KMS-11 (cell line): ENCODE measurements around the gene LARP4B.

ENCODE experiments used
- H2AFZ ChIP-seq: fragments of 200-600 bp; sonication (generic); 2 replicates; pipeline ENCODE4 v1.6.1; 2016; ENCODE audit warnings: antibody characterized with exemption, mixed run types, low read depth
- H3K27ac ChIP-seq: fragments of 200-600 bp; sonication (generic); 2 replicates; pipeline ENCODE4 v1.6.1; 2016; ENCODE audit warnings: mild to moderate bottlenecking, mixed run types
- H3K27me3 ChIP-seq: fragments of 200-600 bp; sonication (generic); 2 replicates; pipeline ENCODE4 v1.6.1; 2017; ENCODE audit warnings: mild to moderate bottlenecking, low read depth, mixed run types, moderate library complexity; ENCODE audit not compliant: insufficient read depth
- H3K36me3 ChIP-seq: fragments of 200-600 bp; sonication (generic); 2 replicates; pipeline ENCODE4 v1.6.1; 2017; ENCODE audit warnings: mild to moderate bottlenecking, mixed run types; ENCODE audit not compliant: insufficient read depth
- H3K4me1 ChIP-seq: fragments of 200-600 bp; sonication (generic); 2 replicates; pipeline ENCODE4 v1.6.1; 2016; ENCODE audit warnings: mild to moderate bottlenecking, low read depth, mixed run types; ENCODE audit not compliant: poor library complexity, severe bottlenecking
- H3K4me2 ChIP-seq: fragments of 200-600 bp; sonication (generic); 2 replicates; pipeline ENCODE4 v1.7.0; 2016; ENCODE audit warnings: mild to moderate bottlenecking, mixed run types
- H3K4me3 ChIP-seq: fragments of 200-600 bp; sonication (generic); IDR thresholded peaks from 2 replicates; pipeline ENCODE4 v1.6.1; 2017; ENCODE audit warnings: low read depth, low read length, mixed read lengths; ENCODE audit not compliant: insufficient read depth
- H3K79me2 ChIP-seq: fragments of 200-600 bp; sonication (generic); 2 replicates; pipeline ENCODE4 v1.6.1; 2016; ENCODE audit warnings: low read depth, mixed run types; ENCODE audit not compliant: insufficient read depth
- H3K9ac ChIP-seq: fragments of 200-600 bp; sonication (generic); 2 replicates; pipeline ENCODE4 v1.6.1; 2016; ENCODE audit warnings: mild to moderate bottlenecking, mixed run types
- H4K20me1 ChIP-seq: fragments of 200-600 bp; sonication (generic); 2 replicates; pipeline ENCODE4 v1.6.1; 2016; ENCODE audit warnings: mild to moderate bottlenecking, mixed run types; ENCODE audit not compliant: insufficient read depth
- TF ChIP-seq, protein P1 (sequence below): fragments of 200-600 bp; sonication (generic); conservative IDR thresholded peaks from 2 replicates; pipeline ENCODE4 v1.6.1; 2017; ENCODE audit warnings: low read depth, mild to moderate bottlenecking, antibody characterized with exemption, low read length, moderate library complexity, mixed read lengths

Gene LARP4B

DNA sequence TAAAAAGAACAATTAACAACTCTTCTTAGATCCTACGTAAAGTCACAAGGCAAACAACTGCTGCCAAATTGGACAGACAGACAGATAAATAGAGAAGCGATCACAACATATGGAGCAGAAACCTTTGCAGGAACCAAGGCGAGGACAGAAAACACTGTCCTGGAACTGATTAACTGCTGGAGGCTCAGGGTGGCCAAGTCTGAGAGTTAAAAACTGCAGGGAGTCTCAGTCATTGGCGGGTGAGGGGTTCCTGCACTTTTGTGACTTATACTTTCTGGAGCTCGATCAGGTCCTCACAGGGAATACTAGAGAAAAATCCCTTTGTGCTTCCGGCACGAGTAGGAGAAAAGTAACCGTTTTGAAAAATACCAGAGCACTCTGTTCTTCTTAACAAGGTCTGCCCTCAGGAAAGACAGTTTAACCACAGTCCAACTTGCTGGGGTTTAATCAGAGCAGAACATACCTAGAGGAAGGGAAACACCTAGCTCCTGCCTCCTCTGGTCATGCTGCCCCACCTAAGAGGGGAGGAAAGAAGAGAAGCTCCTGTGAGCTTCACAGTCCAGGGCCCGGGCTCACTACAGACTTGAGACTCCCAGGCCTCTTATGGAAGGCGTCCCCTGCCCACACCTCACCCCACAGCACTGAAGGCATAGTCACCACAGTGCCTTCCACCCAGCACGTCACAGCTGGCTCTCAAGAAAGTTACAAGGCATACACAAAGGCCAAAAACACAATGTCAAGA lies 74.9 kb downstream of the LARP4B start:
- H3K36me3 ChIP-seq, result peaks cover 4% of the 10 kb centered on the region; the same call in 1 of the 2 replicates
- H2AFZ ChIP-seq, result no peak overlapping the region

DNA sequence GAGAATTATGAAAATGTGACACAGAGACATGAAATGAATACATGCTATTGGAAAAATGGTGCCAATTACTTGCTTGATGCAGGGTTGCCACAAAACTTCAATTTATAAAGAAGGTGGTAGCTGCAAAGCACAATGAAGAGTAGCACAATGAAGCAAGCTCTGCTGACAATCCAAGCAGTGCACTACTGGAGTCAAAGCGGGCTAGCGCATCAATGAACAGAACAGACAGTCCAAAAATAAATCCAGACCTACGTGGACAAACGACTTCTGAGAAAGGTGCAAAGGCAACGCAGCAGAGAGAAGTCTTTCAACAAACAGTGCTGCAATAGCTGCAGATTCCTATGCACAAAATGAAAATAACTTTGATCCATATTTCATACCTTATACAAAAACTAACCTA lies 75.8 kb downstream of the LARP4B start:
- no peak overlapping the region for H3K9ac ChIP-seq
- H3K4me3 ChIP-seq, result no peak overlapping the region
- no peaks in the 10 kb centered on the region; the same call in 1 of the 2 replicates for H4K20me1 ChIP-seq
- no peak overlapping the region for H3K4me2 ChIP-seq
- H3K27ac ChIP-seq, result no peak overlapping the region
- peaks cover 21% of the 10 kb centered on the region for H3K4me1 ChIP-seq
- peaks cover under 1% of the 10 kb centered on the region; the same call in 1 of the 2 replicates for H3K36me3 ChIP-seq
- no peaks in the 10 kb centered on the region for H3K27me3 ChIP-seq
- TF ChIP-seq, protein P1, sequence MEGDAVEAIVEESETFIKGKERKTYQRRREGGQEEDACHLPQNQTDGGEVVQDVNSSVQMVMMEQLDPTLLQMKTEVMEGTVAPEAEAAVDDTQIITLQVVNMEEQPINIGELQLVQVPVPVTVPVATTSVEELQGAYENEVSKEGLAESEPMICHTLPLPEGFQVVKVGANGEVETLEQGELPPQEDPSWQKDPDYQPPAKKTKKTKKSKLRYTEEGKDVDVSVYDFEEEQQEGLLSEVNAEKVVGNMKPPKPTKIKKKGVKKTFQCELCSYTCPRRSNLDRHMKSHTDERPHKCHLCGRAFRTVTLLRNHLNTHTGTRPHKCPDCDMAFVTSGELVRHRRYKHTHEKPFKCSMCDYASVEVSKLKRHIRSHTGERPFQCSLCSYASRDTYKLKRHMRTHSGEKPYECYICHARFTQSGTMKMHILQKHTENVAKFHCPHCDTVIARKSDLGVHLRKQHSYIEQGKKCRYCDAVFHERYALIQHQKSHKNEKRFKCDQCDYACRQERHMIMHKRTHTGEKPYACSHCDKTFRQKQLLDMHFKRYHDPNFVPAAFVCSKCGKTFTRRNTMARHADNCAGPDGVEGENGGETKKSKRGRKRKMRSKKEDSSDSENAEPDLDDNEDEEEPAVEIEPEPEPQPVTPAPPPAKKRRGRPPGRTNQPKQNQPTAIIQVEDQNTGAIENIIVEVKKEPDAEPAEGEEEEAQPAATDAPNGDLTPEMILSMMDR, result no peak
- H3K79me2 ChIP-seq, result peaks cover 34% of the 10 kb centered on the region
- H2AFZ ChIP-seq, result no peak overlapping the region

More for the DNA sequence above, 74.9 kb downstream of the LARP4B start:
- Histone ChIP-seq H3K27ac (no peak overlapping the region), H3K4me2 (no peak overlapping the region), H3K79me2 (peaks cover 25% of the 10 kb centered on the region), H4K20me1 (no peaks in the 10 kb centered on the region; the same call in 1 of the 2 replicates), H3K27me3 (no peaks in the 10 kb centered on the region), H3K4me3 (no peak overlapping the region), H3K9ac (no peak overlapping the region), H3K4me1 (peaks cover 17% of the 10 kb centered on the region)
- TF ChIP-seq, protein P1, result no peak

DNA sequence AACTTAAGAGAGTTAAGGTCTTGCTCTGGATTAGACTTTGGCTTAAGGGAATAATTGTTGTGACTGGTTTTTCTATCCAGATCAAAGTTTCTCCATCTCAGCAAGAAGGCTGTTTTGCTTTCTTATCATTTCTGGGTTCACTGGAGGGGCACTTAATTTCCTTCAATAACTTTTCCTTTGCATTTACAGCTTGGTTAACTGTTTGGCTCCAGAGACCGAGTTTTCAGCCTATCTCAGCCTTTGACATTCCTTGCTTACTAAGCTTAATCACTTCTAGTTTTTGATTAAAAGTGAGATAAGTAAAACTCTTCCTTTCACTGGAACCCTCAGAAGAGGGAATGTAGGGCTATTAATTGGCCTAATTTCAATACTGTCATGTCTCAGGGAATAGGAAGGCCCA lies 76.4 kb downstream of the LARP4B start:
- Histone ChIP-seq H2AFZ (no peak overlapping the region), H3K4me3 (no peak overlapping the region), H3K4me1 (peaks cover 21% of the 10 kb centered on the region), H3K27me3 (no peaks in the 10 kb centered on the region), H3K27ac (no peak overlapping the region), H3K79me2 (peaks cover 40% of the 10 kb centered on the region), H3K9ac (no peak overlapping the region), H3K36me3 (no peaks in the 10 kb centered on the region; the same call in 1 of the 2 replicates), H4K20me1 (no peaks in the 10 kb centered on the region; the same call in 1 of the 2 replicates), H3K4me2 (no peak overlapping the region)
- TF ChIP-seq, protein P1, result no peak

DNA sequence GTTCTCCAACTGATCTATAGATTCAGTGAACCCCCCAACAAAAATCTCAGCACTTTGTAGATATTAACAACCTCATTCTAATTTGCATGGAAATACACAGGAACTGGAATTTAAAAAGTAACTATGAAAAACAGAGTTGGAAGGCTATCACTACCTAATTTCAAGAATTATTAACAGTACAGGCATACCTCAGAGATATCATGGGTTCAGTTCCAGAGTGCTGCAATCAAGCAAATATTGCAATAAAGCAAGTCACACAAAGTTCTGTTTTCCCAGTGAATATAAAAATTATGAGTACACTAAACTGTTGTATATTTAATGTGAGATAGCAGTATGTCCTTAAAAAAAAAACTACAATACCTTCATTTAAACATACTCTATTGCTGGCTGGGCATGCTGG lies 78.5 kb downstream of the LARP4B start:
- Histone ChIP-seq H3K27ac (no peak overlapping the region), H3K4me2 (no peak overlapping the region), H3K36me3 (no peaks in the 10 kb centered on the region; the same call in 1 of the 2 replicates), H3K4me1 (peaks cover 21% of the 10 kb centered on the region), H3K4me3 (no peak overlapping the region), H4K20me1 (peaks cover 3% of the 10 kb centered on the region; the same call in 1 of the 2 replicates), H2AFZ (no peak overlapping the region), H3K27me3 (no peaks in the 10 kb centered on the region), H3K79me2 (peaks cover 61% of the 10 kb centered on the region), H3K9ac (no peak overlapping the region)
- TF ChIP-seq, protein P1, result no peak
